ENCODE results near the gene ATP6V1G3.
"Not testable (repeated sequence)": the region's sequence is repeated elsewhere in the genome, so short reads cannot be mapped to it uniquely, and the experiment has no call there.

Gene ATP6V1G3

GRCh38 chr1:198498103-198498385 lies 42.4 kb downstream of the ATP6V1G3 start:
- no peak overlapping the region for H3K4me3 ChIP-seq (ENCODE audit: low read depth, low read length)

- no peak overlapping the region for H3K4me3 ChIP-seq (ENCODE audit: low read depth, low read length)
These were observed 43.0 kb downstream of the ATP6V1G3 start for GRCh38 chr1:198497326-198498102.

- H3K4me3 ChIP-seq (ENCODE audit: low read depth, low read length), result no peak overlapping the region
These were observed 44.0 kb downstream of the ATP6V1G3 start for GRCh38 chr1:198496216-198497143.

GRCh38 chr1:198495631-198496030 lies 44.8 kb downstream of the ATP6V1G3 start:
- H3K4me3 ChIP-seq (ENCODE audit: low read depth, low read length), result no peak overlapping the region

GRCh38 chr1:198494658-198495103 lies 45.8 kb downstream of the ATP6V1G3 start:
- H3K4me3 ChIP-seq (ENCODE audit: low read depth, low read length), result no peak overlapping the region

- H3K4me3 ChIP-seq (ENCODE audit: low read depth, low read length), result no peak overlapping the region
These were observed 46.3 kb downstream of the ATP6V1G3 start for GRCh38 chr1:198494139-198494538.

GRCh38 chr1:198493329-198493728 lies 47.2 kb downstream of the ATP6V1G3 start:
- H3K4me3 ChIP-seq (ENCODE audit: low read depth, low read length), result no peak overlapping the region

- H3K4me3 ChIP-seq (ENCODE audit: low read depth, low read length), result no peak overlapping the region
These were observed 47.6 kb downstream of the ATP6V1G3 start for GRCh38 chr1:198492872-198493271.

GRCh38 chr1:198491596-198491995 lies 48.9 kb downstream of the ATP6V1G3 start:
- H3K4me3 ChIP-seq (ENCODE audit: low read depth, low read length), result no peak overlapping the region

GRCh38 chr1:198491028-198491427 lies 49.5 kb downstream of the ATP6V1G3 start:
- H3K4me3 ChIP-seq (ENCODE audit: low read depth, low read length), result no peak overlapping the region

- H3K4me3 ChIP-seq (ENCODE audit: low read depth, low read length), result no peak overlapping the region
These were observed 50.3 kb downstream of the ATP6V1G3 start for GRCh38 chr1:198490224-198490623.

- no peak overlapping the region for H3K4me3 ChIP-seq (ENCODE audit: low read depth, low read length)
These were observed 53.6 kb downstream of the ATP6V1G3 start for GRCh38 chr1:198486903-198487302.

- no peak overlapping the region for H3K4me3 ChIP-seq (ENCODE audit: low read depth, low read length)
These were observed 56.8 kb downstream of the ATP6V1G3 start for GRCh38 chr1:198483645-198484044.

GRCh38 chr1:198483006-198483405 lies 57.5 kb downstream of the ATP6V1G3 start:
- no peak overlapping the region for H3K4me3 ChIP-seq (ENCODE audit: low read depth, low read length)

GRCh38 chr1:198481661-198482060 lies 58.8 kb downstream of the ATP6V1G3 start:
- H3K4me3 ChIP-seq (ENCODE audit: low read depth, low read length), result no peak overlapping the region

- H3K4me3 ChIP-seq (ENCODE audit: low read depth, low read length), result no peak overlapping the region
These were observed 59.6 kb downstream of the ATP6V1G3 start for GRCh38 chr1:198480876-198481275.

GRCh38 chr1:198477354-198477753 lies 63.1 kb downstream of the ATP6V1G3 start:
- H3K4me3 ChIP-seq (ENCODE audit: low read depth, low read length), result not testable (repeated sequence)

Data from iPS-11a (cell line).